ENCODE data around the gene PSMG2. TPM values are rescaled to one million over a fixed set of nuclear protein-coding genes. Genes with fewer than 3 reads are reported as not detected.

The PSMG2 gene
- total RNA-seq, 1 experiment from 2014 or later, result 84.3 TPM

DNA sequence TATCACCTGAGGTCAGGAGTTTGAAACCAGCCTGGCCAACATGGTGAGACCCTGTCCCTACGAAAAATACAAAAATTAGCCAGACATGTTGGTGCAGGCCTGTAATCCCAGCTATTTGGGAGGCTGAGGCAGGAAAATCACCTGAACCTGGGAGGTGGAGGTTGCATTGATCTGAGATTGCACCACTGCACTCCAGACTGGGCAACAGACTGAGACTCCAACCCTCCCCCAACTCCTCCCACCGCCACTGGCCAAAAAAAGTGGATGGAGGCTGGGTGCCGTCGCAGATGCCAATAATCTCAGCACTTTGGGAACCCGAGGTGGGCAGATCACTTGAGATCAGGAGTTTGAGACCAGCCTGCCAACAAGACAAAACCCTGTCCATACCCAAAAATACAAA, 34.8 kb upstream of the PSMG2 start:
- Histone ChIP-seq H3K36me3 (ENCODE audit: control insufficient read depth in 1 of 2, insufficient read depth in 2 of 2, low read length in 2 of 2) (peaks cover 0 to 4% of the 10 kb centered on the region in 2 experiments; a peak in 1 of 4 replicates), H3K4me1 (ENCODE audit: control insufficient read depth in 1 of 2, insufficient read depth in 2 of 2, low read length in 2 of 2) (peaks cover 0 to 10% of the 10 kb centered on the region in 2 experiments; a peak in 2 of 4 replicates), H3K27me3 (ENCODE audit: insufficient read depth, low read length) (no peaks in the 10 kb centered on the region), H3K9me3 (ENCODE audit: control insufficient read depth in 1 of 2, insufficient read depth in 1 of 2, low read depth in 1 of 2, low read length in 2 of 2) (no peaks in the 10 kb centered on the region), H4K20me1 (ENCODE audit: insufficient read depth) (no peaks in the 10 kb centered on the region), H3K9me2 (ENCODE audit: insufficient read depth) (no peaks in the 10 kb centered on the region), H3K79me2 (ENCODE audit: insufficient read depth, low read length) (no peaks in the 10 kb centered on the region), H3K4me2 (ENCODE audit: low read length) (no peak overlapping the region), H3K4me3 (replicated peaks in 1 of 2; ENCODE audit: low read depth in 1 of 2, low read length in 2 of 2) (no peak overlapping the region), H3K27ac (ENCODE audit: low read depth, low read length) (no peak overlapping the region), H3K9ac (ENCODE audit: low read length) (no peak overlapping the region), H2AFZ (ENCODE audit: low read depth, low read length, poor library complexity, severe bottlenecking) (no peak overlapping the region)
- BruUV-seq (replicated peaks), result no TSS peak
- RAD21 ChIA-PET (ENCODE audit: low non-redundant PET in 1 of 2, low total read pairs in 2 of 2, uncharacterized antibody in 2 of 2, unreplicated experiment in 2 of 2), result no interaction called here
- TF ChIP-seq FOSL1 (IDR thresholded peaks at IDR 0.05; ENCODE audit: low read depth) (no peak), EZH2 (IDR thresholded peaks at IDR 0.05) (no peak), YY1 (IDR thresholded peaks at IDR 0.05; ENCODE audit: extremely low read depth, insufficient replicate concordance, low read depth, low read length) (no peak), TCF7L2 (IDR thresholded peaks at IDR 0.05; ENCODE audit: borderline replicate concordance, extremely low read depth, insufficient read depth, insufficient read length) (no peak), SP1 (IDR thresholded peaks at IDR 0.05; ENCODE audit: low read depth) (no peak), REST (IDR thresholded peaks at IDR 0.05; ENCODE audit: low read depth) (no peak), POLR2A (IDR thresholded peaks at IDR 0.05; ENCODE audit: borderline replicate concordance, extremely low read depth, insufficient read depth, insufficient read length) (no peak), ZFX (IDR thresholded peaks at IDR 0.05) (no peak), ZBTB33 (IDR thresholded peaks at IDR 0.05; ENCODE audit: extremely low read depth, insufficient replicate concordance, low read length) (no peak), POLR2AphosphoS5 (IDR thresholded peaks at IDR 0.05; ENCODE audit: low read depth, low read length) (no peak), ELF1 (IDR thresholded peaks at IDR 0.05; ENCODE audit: borderline replicate concordance, low read depth) (no peak), RAD21 (IDR thresholded peaks at IDR 0.05; ENCODE audit: low read depth) (no peak), EZH2phosphoT487 (IDR thresholded peaks at IDR 0.05; ENCODE audit: borderline replicate concordance) (no peak), SIN3A (IDR thresholded peaks at IDR 0.05; ENCODE audit: low read depth) (no peak), ZNF274 (IDR thresholded peaks at IDR 0.05; ENCODE audit: low read depth, low read length) (no peak), EGR1 (IDR thresholded peaks at IDR 0.05; ENCODE audit: low read depth) (no peak), JUND (IDR thresholded peaks at IDR 0.05) (no peak)
- TF ChIP-seq, protein P1, sequence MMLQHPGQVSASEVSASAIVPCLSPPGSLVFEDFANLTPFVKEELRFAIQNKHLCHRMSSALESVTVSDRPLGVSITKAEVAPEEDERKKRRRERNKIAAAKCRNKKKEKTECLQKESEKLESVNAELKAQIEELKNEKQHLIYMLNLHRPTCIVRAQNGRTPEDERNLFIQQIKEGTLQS (IDR thresholded peaks at IDR 0.05), result no peak
- TF ChIP-seq, protein P2, sequence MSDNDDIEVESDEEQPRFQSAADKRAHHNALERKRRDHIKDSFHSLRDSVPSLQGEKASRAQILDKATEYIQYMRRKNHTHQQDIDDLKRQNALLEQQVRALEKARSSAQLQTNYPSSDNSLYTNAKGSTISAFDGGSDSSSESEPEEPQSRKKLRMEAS (IDR thresholded peaks at IDR 0.05), result no peak
- CTCF ChIA-PET, result no interaction called here
- no peak for DNase-seq (ENCODE audit: low read depth, low spot score)
- intact Hi-C loops (cut with micrococcal nuclease), result no loop called here
- no peak for ATAC-seq
- POLR2A ChIA-PET, result no interaction called here
